ENCODE data around the gene NVL.
"Not testable (repeated sequence)": the region's sequence is repeated elsewhere in the genome, so short reads cannot be mapped to it uniquely, and the experiment has no call there.

The NVL gene

GRCh38 chr1:224338150-224338838, 8.3 kb upstream of the NVL start:
- DNase-seq (ENCODE audit: low spot score): no peak

- peak; percentile 13 for DNase-seq (ENCODE audit: low spot score)
Measured at GRCh38 chr1:224333939-224334786, 4.2 kb upstream of the NVL start.

- peak; percentile 67 for DNase-seq (ENCODE audit: low spot score)
Measured at GRCh38 chr1:224333309-224333926, 3.4 kb upstream of the NVL start.

GRCh38 chr1:224331824-224332223, 1.9 kb upstream of the NVL start:
- DNase-seq (ENCODE audit: low spot score): no peak

- DNase-seq (ENCODE audit: low spot score): no peak
Measured at GRCh38 chr1:224331326-224331725, 1.4 kb upstream of the NVL start.

GRCh38 chr1:224329484-224329841, 509 bp downstream of the NVL start:
- no peak for DNase-seq (ENCODE audit: low spot score)

GRCh38 chr1:224328644-224329043, 1.3 kb downstream of the NVL start:
- no peak for DNase-seq (ENCODE audit: low spot score)

GRCh38 chr1:224325959-224326358, 4.0 kb downstream of the NVL start:
- DNase-seq (ENCODE audit: low spot score): no peak

- no peak for DNase-seq (ENCODE audit: low spot score)
Measured at GRCh38 chr1:224321706-224322105, 8.3 kb downstream of the NVL start.

GRCh38 chr1:224317383-224318045, 12.5 kb downstream of the NVL start:
- DNase-seq (ENCODE audit: low spot score): no peak

- no peak for DNase-seq (ENCODE audit: low spot score)
Measured at GRCh38 chr1:224312025-224312424, 17.9 kb downstream of the NVL start.

- not testable (repeated sequence) for DNase-seq (ENCODE audit: low spot score)
Measured at GRCh38 chr1:224311503-224311902, 18.5 kb downstream of the NVL start.

GRCh38 chr1:224308064-224308463, 21.9 kb downstream of the NVL start:
- no peak for DNase-seq (ENCODE audit: low spot score)

GRCh38 chr1:224304767-224305166, 25.2 kb downstream of the NVL start:
- no peak for DNase-seq (ENCODE audit: low spot score)

GRCh38 chr1:224302947-224303346, 27.0 kb downstream of the NVL start:
- DNase-seq (ENCODE audit: low spot score): no peak

GRCh38 chr1:224301391-224301790, 28.6 kb downstream of the NVL start:
- DNase-seq (ENCODE audit: low spot score): no peak

GRCh38 chr1:224300346-224300745, 29.6 kb downstream of the NVL start:
- no peak for DNase-seq (ENCODE audit: low spot score)

- no peak for DNase-seq (ENCODE audit: low spot score)
Measured at GRCh38 chr1:224298346-224299330, 31.3 kb downstream of the NVL start.

GRCh38 chr1:224294775-224295174, 35.2 kb downstream of the NVL start:
- no peak for DNase-seq (ENCODE audit: low spot score)

- DNase-seq (ENCODE audit: low spot score): no peak
Measured at GRCh38 chr1:224292419-224292818, 37.6 kb downstream of the NVL start.

- DNase-seq (ENCODE audit: low spot score): no peak
Measured at GRCh38 chr1:224289396-224289795, 40.6 kb downstream of the NVL start.
